ENCODE results near the gene TNFRSF11A.

GRCh38 chr18:62372882-62373281 lies 47.8 kb downstream of the TNFRSF11A start:
- no peak for TF ChIP-seq CTCF (IDR thresholded peaks at IDR 0.05 in 4 of 5, conservative IDR thresholded peaks at IDR 0.05 in 1 of 5)
- TF ChIP-seq POLR2A (IDR thresholded peaks at IDR 0.05) = no peak

Data from gastrocnemius medialis (tissue), 4 donors.